ENCODE results near the gene PFDN1.

GRCh38 chr5:140347360-140347759, 44.5 kb upstream of the PFDN1 start:
- TF ChIP-seq, protein P1, sequence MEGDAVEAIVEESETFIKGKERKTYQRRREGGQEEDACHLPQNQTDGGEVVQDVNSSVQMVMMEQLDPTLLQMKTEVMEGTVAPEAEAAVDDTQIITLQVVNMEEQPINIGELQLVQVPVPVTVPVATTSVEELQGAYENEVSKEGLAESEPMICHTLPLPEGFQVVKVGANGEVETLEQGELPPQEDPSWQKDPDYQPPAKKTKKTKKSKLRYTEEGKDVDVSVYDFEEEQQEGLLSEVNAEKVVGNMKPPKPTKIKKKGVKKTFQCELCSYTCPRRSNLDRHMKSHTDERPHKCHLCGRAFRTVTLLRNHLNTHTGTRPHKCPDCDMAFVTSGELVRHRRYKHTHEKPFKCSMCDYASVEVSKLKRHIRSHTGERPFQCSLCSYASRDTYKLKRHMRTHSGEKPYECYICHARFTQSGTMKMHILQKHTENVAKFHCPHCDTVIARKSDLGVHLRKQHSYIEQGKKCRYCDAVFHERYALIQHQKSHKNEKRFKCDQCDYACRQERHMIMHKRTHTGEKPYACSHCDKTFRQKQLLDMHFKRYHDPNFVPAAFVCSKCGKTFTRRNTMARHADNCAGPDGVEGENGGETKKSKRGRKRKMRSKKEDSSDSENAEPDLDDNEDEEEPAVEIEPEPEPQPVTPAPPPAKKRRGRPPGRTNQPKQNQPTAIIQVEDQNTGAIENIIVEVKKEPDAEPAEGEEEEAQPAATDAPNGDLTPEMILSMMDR (IDR thresholded peaks at IDR 0.05 in 2 of 3, conservative IDR thresholded peaks at IDR 0.05 in 1 of 3; ENCODE audit: insufficient read depth in 2 of 3, low read depth in 1 of 3, low read length in 3 of 3): no peak
- TF ChIP-seq ESRRA (IDR thresholded peaks at IDR 0.05; ENCODE audit: borderline replicate concordance, low read depth) (no peak), ZNF77 (CRISPR knock-in tag; IDR thresholded peaks at IDR 0.05) (no peak), SRSF7 (optimal IDR thresholded peaks at IDR 0.05; ENCODE audit: low read depth, low read length) (no peak), RAD21 (CRISPR knock-in tag; conservative IDR thresholded peaks at IDR 0.05 in 1 of 2, IDR thresholded peaks at IDR 0.05 in 1 of 2) (no peak), HMGXB4 (CRISPR knock-in tag; IDR thresholded peaks at IDR 0.05) (no peak), IFI16 (CRISPR knock-in tag; IDR thresholded peaks at IDR 0.05) (no peak)

Measured in K562 (cell line).